Esophagus squamous epithelium (tissue), 4 donors: ENCODE data around the gene FBXL17.

Experiments used
- CTCF ChIP-seq, 6 experiments: fragments of 450-650 bp in 4 of 6; fragments of 200-600 bp in 2 of 6; sonication (generic) in 2 of 6; IDR thresholded peaks; one replicate each; pipeline ENCODE4 v1.5.1; 2016 to 2019; ENCODE audit warnings: antibody characterized with exemption in 6 of 6, mild to moderate bottlenecking in 4 of 6, moderate library complexity in 4 of 6
- POLR2A ChIP-seq, 4 donors: fragments of 450-650 bp; IDR thresholded peaks; one replicate each; pipeline ENCODE4 v1.6.1; 2017; ENCODE audit warnings: antibody characterized with exemption in 4 of 4, mild to moderate bottlenecking in 4 of 4, moderate library complexity in 3 of 4

- TF ChIP-seq CTCF (IDR thresholded peaks at IDR 0.05) (no peak), POLR2A (IDR thresholded peaks at IDR 0.05) (no peak)
Measured at GRCh38 chr5:108312258-108312657, 69.6 kb downstream of the FBXL17 start.
